KBM-7 (cell line): ENCODE results near the gene HSF4.

Experiments
- DNase-seq: peaks from one replicate; pipeline ENCODE4 v3.0.0-alpha.2; 2015
- in situ Hi-C: fragments of 300-500 bp; cut with MboI; formaldehyde crosslinking; loops from 2 replicates; pipeline ENCODE4 v1.14.3; 2020; ENCODE audit warnings: low sequenced_read_pairs, low pct_unique_long_range_greater_than_20kb, mixed read lengths

Gene HSF4

GRCh38 chr16:67179421-67180080 lies 15.0 kb downstream of the HSF4 start:
- in situ Hi-C loops: no loop called here
- DNase-seq: peak; percentile 25

GRCh38 chr16:67180166-67180565 lies 15.6 kb downstream of the HSF4 start:
- no peak for DNase-seq
- in situ Hi-C loops: no loop called here

GRCh38 chr16:67181346-67181745 lies 16.8 kb downstream of the HSF4 start:
- in situ Hi-C loops: no loop called here
- no peak for DNase-seq

GRCh38 chr16:67182288-67182687 lies 17.7 kb downstream of the HSF4 start:
- peak; percentile 27 for DNase-seq
- in situ Hi-C loops: no loop called here

GRCh38 chr16:67183284-67183626 lies 18.7 kb downstream of the HSF4 start:
- no peak for DNase-seq
- in situ Hi-C loops: no loop called here

GRCh38 chr16:67183627-67184452 lies 19.3 kb downstream of the HSF4 start, which contains the start of gene MATCAP1:
Gene MATCAP1 (minus strand): TSS chr16:67183963. CDS start chr16:67180610, 3,353 bp downstream.
- peak; percentile 98 for DNase-seq
- in situ Hi-C loops: no loop called here

- DNase-seq: no peak
- in situ Hi-C loops: no loop called here
Observed at GRCh38 chr16:67184453-67184994, 20.0 kb downstream of the HSF4 start.

GRCh38 chr16:67184995-67185650 lies 20.6 kb downstream of the HSF4 start:
- in situ Hi-C loops: no loop called here

GRCh38 chr16:67185651-67186134 lies 21.1 kb downstream of the HSF4 start:
- in situ Hi-C loops: no loop called here
- DNase-seq: no peak

More at GRCh38 chr16:67184995-67185650, 20.6 kb downstream of the HSF4 start:
- peak; percentile 88 for DNase-seq

GRCh38 chr16:67186550-67186950 lies 22.0 kb downstream of the HSF4 start:
- DNase-seq: no peak

GRCh38 chr16:67187175-67187890 lies 22.8 kb downstream of the HSF4 start:
- DNase-seq: no peak
- in situ Hi-C loops: no loop called here

More at GRCh38 chr16:67186550-67186950, 22.0 kb downstream of the HSF4 start:
- in situ Hi-C loops: no loop called here

- in situ Hi-C loops: no loop called here
- DNase-seq: no peak
Observed at GRCh38 chr16:67188323-67188722, 23.8 kb downstream of the HSF4 start.

GRCh38 chr16:67188798-67189197 lies 24.3 kb downstream of the HSF4 start:
- no peak for DNase-seq
- in situ Hi-C loops: no loop called here

- DNase-seq: no peak
- in situ Hi-C loops: no loop called here
Observed at GRCh38 chr16:67190041-67190440, 25.5 kb downstream of the HSF4 start, which contains the start of gene EXOC3L1. Gene EXOC3L1 (minus strand): TSS chr16:67190136. CDS start chr16:67189676, 460 bp downstream.

- no peak for DNase-seq
- in situ Hi-C loops: no loop called here
Observed at GRCh38 chr16:67190448-67191399, 26.2 kb downstream of the HSF4 start.

- DNase-seq: no peak
- in situ Hi-C loops: no loop called here
Observed at GRCh38 chr16:67191411-67191994, 27.0 kb downstream of the HSF4 start.

- in situ Hi-C loops: no loop called here
- DNase-seq: peak; percentile 92
Observed at GRCh38 chr16:67191995-67192681, 27.6 kb downstream of the HSF4 start, which contains the start of gene E2F4. Gene E2F4 (plus strand): TSS chr16:67192155. CDS start chr16:67192228, 73 bp downstream.
